OCI-LY1 (cell line): ENCODE results near the gene PCP2.

ENCODE experiments used
- CTCF ChIP-seq: fragments of 200-600 bp; sonication (generic), shearing (Covaris generic); IDR thresholded peaks from 2 replicates; pipeline ENCODE4 v1.5.1; 2017; ENCODE audit warnings: mild to moderate bottlenecking, antibody characterized with exemption, low read length, moderate library complexity, mixed read lengths
- EZH2 ChIP-seq: fragments of 200-600 bp; sonication (generic), shearing (Covaris generic); IDR thresholded peaks from 2 replicates; pipeline ENCODE4 v1.8.0; 2017; ENCODE audit warnings: borderline replicate concordance, mixed run types, mild to moderate bottlenecking, antibody characterized with exemption, low read length, moderate library complexity, mixed read lengths

- TF ChIP-seq CTCF (no peak), EZH2 (no peak)
Observed at GRCh38 chr19:7654401-7654800, 20.9 kb upstream of the PCP2 start.
